Germinal center (tissue), 1 donor: ENCODE results near the gene WARS2.

Source experiments
- DNase-seq: peaks from one replicate; pipeline ENCODE4 v3.0.0; 2012; ENCODE audit warnings: mixed read lengths, low spot score

WARS2 gene

DNA sequence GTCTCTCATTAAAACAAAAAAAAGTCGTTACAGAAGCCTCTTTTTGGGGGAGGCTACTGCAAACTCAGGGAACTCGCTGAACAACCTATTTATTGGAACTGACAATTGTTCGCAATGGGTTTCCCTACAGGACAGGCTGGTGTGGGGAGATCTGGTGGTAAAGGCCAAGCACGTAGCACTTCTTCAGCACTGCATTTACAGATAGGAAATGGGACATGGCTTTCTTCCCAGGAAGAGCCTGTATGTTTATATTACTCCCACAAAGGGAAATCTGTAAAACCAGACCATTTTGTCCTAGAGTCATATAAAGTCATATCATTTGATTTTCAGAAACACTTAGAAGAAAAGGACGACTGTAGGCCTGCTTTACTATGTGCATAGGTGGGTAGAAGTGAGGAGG, 113.5 kb downstream of the WARS2 start:
- no peak for DNase-seq

DNA sequence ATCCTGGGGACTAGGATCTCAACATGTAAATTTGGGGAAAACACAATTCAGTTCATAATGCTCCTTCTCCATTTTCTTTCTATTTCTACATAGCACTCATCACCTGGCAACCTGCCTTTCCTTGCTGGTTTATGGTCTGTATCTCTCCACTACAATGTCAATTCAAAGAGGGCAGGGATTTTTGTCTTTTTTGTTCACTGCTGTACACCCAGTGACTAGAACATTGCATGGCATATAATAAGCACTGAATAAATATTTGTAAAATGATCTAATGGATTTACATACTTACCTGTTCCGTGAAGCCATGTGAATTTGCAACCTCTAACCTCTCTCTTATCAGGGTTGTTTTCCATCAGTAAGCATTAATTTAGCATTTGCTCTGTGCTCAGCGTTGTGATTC, 124.9 kb downstream of the WARS2 start:
- no peak for DNase-seq

DNA sequence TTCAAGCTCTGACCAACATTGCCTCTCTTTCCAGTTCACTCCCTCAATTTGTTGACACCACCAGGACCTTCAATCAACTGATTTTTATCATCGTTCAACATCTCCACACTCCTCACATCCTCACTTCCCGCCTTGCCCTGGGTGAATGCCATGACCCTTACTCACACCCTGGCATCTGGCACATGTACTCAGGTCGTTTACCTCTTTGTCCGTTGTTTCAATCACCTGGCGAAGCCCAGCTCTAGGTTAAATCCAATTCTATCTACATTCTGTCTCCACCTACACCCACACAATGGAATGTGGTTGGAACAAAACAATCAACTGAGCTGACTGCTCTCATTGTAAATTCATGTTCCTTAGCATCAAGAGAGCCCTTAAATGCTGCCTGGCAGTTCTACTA, 128.1 kb downstream of the WARS2 start:
- DNase-seq: no peak

- DNase-seq: no peak
Measured at GRCh38 chr1:119011706-119012105, 128.7 kb downstream of the WARS2 start.

DNA sequence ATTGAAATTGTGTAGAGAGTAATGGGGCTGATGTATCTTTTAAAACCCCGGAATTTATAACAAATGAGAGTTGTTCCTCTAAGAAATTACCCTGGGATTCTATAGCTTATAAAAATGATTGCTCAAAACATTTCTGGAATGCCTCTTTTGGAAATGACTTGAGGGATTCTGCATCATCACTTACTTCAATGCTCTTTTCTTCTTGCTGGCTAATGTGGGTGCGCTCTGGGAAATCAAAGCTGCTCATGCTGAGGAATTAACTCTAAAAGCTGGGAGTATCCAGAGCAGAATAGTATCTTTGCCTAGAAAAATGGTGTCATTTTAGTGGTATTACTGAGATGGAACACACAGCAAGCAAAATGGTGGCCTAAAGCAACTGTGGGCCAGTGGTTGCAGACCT, 129.3 kb downstream of the WARS2 start:
- DNase-seq: no peak

DNA sequence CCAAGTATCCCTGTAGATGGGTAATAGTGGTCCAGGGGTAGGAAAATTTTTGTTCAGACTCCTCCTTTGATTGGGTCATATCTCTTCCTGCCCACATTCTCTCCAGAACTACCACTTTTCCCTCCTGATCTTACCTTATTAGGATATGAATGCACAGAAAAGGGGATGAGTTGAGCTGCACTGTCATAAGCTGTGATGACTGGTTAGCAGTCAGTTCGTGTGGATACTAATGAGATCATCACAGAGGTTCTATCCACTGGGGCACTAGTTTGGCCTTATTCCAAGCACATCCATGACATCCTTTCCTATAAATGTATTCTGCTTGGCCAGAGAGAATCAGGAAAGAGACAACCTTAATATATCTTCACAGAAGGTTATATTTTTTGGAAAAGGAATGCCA, 130.3 kb downstream of the WARS2 start:
- DNase-seq: no peak

GRCh38 chr1:119009312-119009655, 131.2 kb downstream of the WARS2 start:
- no peak for DNase-seq

- DNase-seq: no peak
Measured at GRCh38 chr1:119008483-119009311, 131.8 kb downstream of the WARS2 start.

DNA sequence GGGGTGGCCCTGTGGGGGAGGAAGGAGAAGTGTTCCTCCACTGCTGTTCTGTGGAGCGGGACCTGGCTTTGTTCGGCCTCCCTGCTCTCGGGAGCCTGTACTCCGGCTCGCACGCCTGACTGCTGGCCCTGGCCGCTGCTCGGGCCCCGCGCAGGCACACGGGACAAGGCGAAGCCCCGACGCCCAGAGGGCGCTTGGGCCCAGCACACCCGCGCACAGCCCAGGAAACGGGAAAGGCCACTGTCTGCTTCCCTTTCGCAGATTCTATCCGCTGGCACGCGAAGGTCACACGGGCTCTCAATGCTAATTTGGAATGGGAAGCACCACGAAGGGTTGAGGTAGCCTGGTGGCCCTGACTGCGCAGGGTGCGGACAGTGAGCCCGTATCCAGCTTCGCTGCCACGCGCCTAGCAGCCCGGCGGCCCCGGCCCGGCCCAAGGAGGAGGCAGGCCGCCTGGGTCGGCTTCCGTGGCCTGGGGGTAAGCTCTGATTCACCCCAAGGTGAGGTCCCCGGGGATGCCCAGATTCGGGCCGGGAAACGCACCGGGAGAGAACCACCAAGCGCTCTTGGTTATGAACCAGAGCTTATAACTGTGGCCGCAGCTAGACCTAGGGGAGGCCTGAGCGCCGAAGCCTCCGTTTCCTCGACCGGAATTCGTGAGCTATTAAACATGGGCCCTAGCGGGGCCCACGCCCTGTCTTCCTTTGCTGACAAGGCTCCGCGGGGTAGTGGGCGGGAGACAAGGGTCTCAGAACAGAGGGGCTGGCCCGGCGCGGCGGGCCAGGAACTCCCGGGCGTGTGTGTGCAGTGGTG, 132.6 kb downstream of the WARS2 start:
- no peak for DNase-seq

GRCh38 chr1:119007339-119007669, 133.1 kb downstream of the WARS2 start:
- DNase-seq: no peak

DNA sequence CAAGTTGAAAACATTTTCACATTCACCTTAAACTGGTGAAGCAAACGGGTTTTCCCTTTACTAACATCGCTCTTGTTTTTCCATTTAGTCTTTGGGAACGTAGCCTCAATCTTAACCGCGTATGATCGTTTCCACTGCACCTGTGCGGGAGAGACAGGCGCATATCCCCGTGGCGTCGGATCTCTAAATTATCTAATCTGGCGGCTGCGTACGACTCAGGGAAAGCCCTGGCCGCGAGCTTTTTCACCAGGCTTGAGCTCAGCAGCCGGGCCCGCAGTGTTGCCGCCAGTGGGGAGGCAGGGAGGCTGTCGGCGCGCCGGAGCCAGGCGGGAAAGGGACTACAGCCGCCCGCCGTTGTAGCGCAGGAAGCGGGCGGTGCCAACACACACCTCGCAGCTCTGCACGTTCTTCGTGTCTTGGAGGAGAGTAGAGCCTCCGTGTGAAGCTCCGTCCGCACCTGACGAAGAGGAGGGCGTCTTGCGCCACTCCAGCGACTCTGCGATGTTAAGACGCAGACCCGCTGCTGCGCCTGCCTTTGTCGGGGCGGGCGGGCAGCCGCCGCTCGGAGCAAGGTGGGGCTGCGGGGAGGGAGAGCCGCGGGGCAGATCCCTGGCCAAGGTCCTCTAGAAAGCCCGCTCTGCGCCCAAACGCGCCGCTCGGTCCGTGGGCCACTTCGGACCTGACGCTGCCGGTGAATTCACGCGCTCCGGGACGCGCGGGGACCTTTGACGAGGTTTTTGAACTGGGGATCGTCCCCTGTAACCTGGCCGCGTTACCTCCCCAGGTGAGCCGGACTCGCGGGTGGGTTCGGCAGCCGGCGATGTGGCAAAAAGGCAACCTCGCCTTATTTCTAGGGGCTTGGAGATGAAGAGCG, 133.8 kb downstream of the WARS2 start:
- no peak for DNase-seq

DNA sequence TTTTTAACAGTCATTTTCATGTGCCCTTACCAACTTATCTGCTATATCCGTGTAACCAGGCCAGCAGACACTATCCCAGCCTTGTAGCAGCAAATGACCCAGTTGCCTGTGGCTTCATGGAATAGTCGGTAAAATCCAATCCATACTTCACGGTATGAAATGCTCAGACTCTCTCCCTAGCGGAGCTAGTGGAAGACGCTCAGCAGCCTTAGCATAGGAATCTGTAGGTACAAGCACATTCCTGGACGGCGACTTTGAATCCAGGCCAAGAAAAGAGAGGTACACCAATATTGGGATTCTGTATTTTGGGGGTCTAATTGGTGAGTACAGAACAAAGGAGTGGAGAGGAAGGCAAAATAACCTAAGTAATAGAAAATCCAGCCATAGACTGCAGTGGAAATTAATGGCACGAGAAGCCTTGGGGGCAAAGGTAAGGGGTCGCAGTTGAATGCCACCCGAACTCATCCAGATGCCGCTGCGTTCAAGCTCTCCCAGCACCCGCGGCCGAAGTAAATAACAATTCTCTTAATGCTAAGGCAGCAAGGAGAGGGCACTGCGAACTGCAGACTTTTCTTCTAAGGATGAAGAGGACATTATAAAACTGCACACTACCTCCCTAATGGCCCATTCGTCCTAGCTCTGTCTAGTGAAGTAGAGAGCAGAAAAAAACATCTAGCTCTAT, 134.6 kb downstream of the WARS2 start:
- no peak for DNase-seq

GRCh38 chr1:119004781-119005180, 135.7 kb downstream of the WARS2 start:
- no peak for DNase-seq

- no peak for DNase-seq
Measured at GRCh38 chr1:119004129-119004527, 136.3 kb downstream of the WARS2 start.

DNA sequence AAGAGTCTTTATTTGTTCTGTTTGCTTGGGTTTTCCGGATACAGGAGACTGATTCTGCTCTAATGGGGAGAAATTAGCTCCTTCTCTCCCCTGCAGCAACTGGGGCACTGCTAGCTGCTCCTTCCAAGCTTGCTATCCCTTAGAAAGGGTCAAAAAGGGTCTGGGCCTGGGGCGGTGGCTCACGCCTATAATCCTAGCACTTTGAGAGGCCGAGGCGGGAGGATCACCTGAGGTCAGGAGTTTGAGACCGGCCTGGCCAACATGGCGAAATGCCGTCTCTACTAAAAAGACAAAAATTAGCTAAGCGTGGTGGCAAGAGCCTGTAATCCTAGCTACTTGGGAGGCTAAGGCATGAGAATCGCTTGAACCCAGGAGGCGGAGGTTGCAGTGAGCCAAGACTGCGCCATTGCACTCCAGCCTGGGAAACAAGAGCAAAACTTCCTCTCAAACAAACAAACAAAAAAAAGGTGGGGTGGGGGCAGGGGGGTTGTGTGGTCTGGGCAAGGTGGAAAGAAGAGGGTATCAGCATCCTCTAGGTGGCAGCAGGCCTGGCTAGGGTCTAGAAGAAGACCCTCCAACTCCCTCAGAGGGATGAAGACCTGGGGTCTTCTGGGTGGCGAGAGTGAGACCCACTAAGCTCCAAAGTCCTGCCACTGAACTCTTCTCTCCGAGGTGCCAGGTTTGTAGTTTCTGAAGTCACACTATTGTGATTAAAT, 136.9 kb downstream of the WARS2 start:
- no peak for DNase-seq

- no peak for DNase-seq
Measured at GRCh38 chr1:119002028-119002686, 138.3 kb downstream of the WARS2 start.

DNA sequence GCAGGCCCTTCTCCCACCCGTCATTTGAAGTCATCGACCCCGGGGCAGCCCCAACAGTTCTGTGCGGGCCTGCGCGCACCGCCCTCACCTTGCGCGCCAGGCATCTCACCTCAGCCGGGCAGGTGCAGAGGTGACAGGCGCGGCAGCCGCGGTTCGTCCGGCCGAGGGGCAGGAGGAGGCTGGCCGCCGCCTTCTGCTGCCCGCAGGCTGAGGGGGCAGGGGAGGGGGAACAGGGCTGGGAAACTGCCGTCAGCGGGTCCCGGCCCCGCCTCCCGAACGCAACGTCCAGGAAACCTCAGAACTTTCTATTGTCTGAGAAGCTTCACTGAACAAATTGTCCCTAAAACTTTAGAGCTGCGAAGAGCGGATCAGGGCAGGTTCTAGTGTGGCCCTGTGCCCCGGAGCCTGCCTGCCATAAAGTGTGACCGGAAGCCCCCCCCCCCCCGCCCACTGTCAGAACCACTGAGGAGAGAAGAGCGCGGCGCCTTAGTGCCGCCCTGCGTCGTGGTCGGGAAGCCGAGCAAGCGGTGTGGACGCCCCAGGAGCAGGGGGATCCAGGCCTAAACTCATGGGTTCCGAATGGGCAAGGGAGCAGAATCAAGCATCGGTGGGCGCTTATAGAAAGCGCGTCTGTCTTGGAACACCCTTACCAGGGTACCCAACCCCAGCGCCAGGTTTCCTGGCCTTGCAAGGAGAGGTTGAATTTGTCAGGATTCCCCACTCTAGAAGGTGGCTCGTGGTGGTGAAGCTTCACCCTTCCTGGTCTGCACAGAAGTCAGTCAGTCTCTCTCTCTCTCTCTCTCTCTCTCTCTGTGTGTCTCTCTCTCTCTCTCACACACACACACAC, 139.0 kb downstream of the WARS2 start:
- no peak for DNase-seq

- DNase-seq: no peak
Measured at GRCh38 chr1:119000371-119001180, 139.9 kb downstream of the WARS2 start.
